Coronary artery (tissue), 2 donors: ENCODE results near the gene MAPK8.

Experiments used
- DNase-seq: peaks from one replicate; pipeline ENCODE4 v3.0.0-alpha.2; 2017; ENCODE audit warnings: low spot score
- H3K27ac ChIP-seq, 2 donors: fragments of 200-600 bp; sonication (generic); one replicate each; pipeline ENCODE4 v1.5.1; 2016 to 2019
- H3K4me3 ChIP-seq: fragments of 200-600 bp; sonication (generic); 2 replicates; pipeline ENCODE4 v1.5.1; 2016; ENCODE audit warnings: mild to moderate bottlenecking, moderate library complexity
- CTCF ChIP-seq: fragments of 200-600 bp; sonication (generic); IDR thresholded peaks from one replicate; pipeline ENCODE4 v1.5.1; 2019; ENCODE audit warnings: antibody characterized with exemption

MAPK8 gene

GRCh38 chr10:48439581-48440041, 133.1 kb downstream of the MAPK8 start:
- DNase-seq = peak; percentile 57
- H3K4me3 ChIP-seq = no peak overlapping the region
- TF ChIP-seq CTCF = no peak
- no peak overlapping the region for H3K27ac ChIP-seq

- no peak for TF ChIP-seq CTCF
- no peak overlapping the region for H3K27ac ChIP-seq
- no peak overlapping the region for H3K4me3 ChIP-seq
- no peak for DNase-seq
Measured at GRCh38 chr10:48440771-48441170, 134.3 kb downstream of the MAPK8 start.

GRCh38 chr10:48442090-48442808, 135.8 kb downstream of the MAPK8 start:
- no peak for TF ChIP-seq CTCF
- H3K27ac ChIP-seq = no peak overlapping the region
- no peak overlapping the region for H3K4me3 ChIP-seq
- DNase-seq = peak; percentile 64

GRCh38 chr10:48442809-48443177, 136.3 kb downstream of the MAPK8 start:
- H3K27ac ChIP-seq = no peak overlapping the region
- TF ChIP-seq CTCF = no peak
- H3K4me3 ChIP-seq = no peak overlapping the region
- DNase-seq = no peak

GRCh38 chr10:48444266-48444665, 137.8 kb downstream of the MAPK8 start:
- H3K27ac ChIP-seq = no peak overlapping the region
- no peak for TF ChIP-seq CTCF
- no peak overlapping the region for H3K4me3 ChIP-seq
- no peak for DNase-seq

- TF ChIP-seq CTCF = no peak
- H3K4me3 ChIP-seq = no peak overlapping the region
- H3K27ac ChIP-seq = no peak overlapping the region
- DNase-seq = no peak
Measured at GRCh38 chr10:48444861-48445841, 138.7 kb downstream of the MAPK8 start.
